K562 (cell line): ENCODE data around the gene AMH. TPM values are rescaled to one million over a fixed set of nuclear protein-coding genes. Genes with fewer than 3 reads are reported as not detected.

ENCODE experiments used
- ETV6 ChIP-seq, 3 experiments: fragments of 150-350 bp in 1 of 3; sonication (generic) in 1 of 3; formaldehyde crosslinking in 1 of 3; IDR thresholded peaks; 2 replicates each; pipeline versions ENCODE4 v1.6.1 to v1.8.0; 2014 to 2022; ENCODE audit warnings: borderline replicate concordance in 2 of 3, low read depth in 2 of 3, antibody characterized with exemption in 1 of 3, low read length in 1 of 3, mild to moderate bottlenecking in 1 of 3, missing genetic modification reagents in 1 of 3
- FIP1L1 ChIP-seq: fragments of 200-400 bp; formaldehyde crosslinking; IDR thresholded peaks from 2 replicates; pipeline ENCODE4 v1.6.1; 2018; ENCODE audit warnings: mild to moderate bottlenecking, low read depth, low read length; ENCODE audit not compliant: poor library complexity, severe bottlenecking
- HMG20A ChIP-seq: fragments of 450-650 bp; formaldehyde crosslinking; conservative IDR thresholded peaks from 2 replicates; pipeline ENCODE4 v1.4.0; 2020; ENCODE audit warnings: mild to moderate bottlenecking, mixed read lengths
- MBD1 ChIP-seq: fragments of 250-450 bp; sonication (Bioruptor Pico); IDR thresholded peaks from 2 replicates; pipeline ENCODE4 v1.8.0; 2022; ENCODE audit warnings: inconsistent platforms
- REST ChIP-seq, 2 experiments: fragments of 450-650 bp; formaldehyde crosslinking in 1 of 2; IDR thresholded peaks; 2 replicates each; pipeline versions ENCODE4 v1.4.0 to v1.6.1; 2014 to 2020; ENCODE audit warnings: mild to moderate bottlenecking in 2 of 2, borderline replicate concordance in 1 of 2, low read depth in 1 of 2
- TEAD1 ChIP-seq, 2 experiments: fragments of 450-650 bp in 1 of 2; sonication (generic) in 1 of 2; formaldehyde crosslinking; IDR thresholded peaks; 2 replicates each; pipeline versions ENCODE4 v1.4.0 to v1.8.0; 2020 to 2022; ENCODE audit warnings: mild to moderate bottlenecking in 2 of 2, missing genetic modification reagents in 1 of 2
- YY1 ChIP-seq, 3 experiments: IDR thresholded peaks; 2 replicates each; pipeline ENCODE4 v1.6.1; 2011; ENCODE audit warnings: low read length in 2 of 3, mild to moderate bottlenecking in 2 of 3, moderate library complexity in 2 of 3, borderline replicate concordance in 1 of 3, control low read depth in 1 of 3, low read depth in 1 of 3; ENCODE audit not compliant: insufficient read depth in 3 of 3, insufficient replicate concordance in 2 of 3, control insufficient read depth in 1 of 3, insufficient read length in 1 of 3; ENCODE audit errors: extremely low read depth in 1 of 3
- ZBTB11 ChIP-seq, 3 experiments: fragments of 200-800 bp in 1 of 3; fragments of 250-450 bp in 1 of 3; fragments of 450-650 bp in 1 of 3; sonication (Bioruptor Pico) in 1 of 3; sonication (Bioruptor generic) in 1 of 3; formaldehyde crosslinking in 1 of 3; IDR thresholded peaks; 2 replicates each; pipeline versions ENCODE4 v1.6.1 to v1.8.0; 2016 to 2022; ENCODE audit warnings: mild to moderate bottlenecking in 2 of 3, missing genetic modification characterization in 2 of 3, missing compliant biosample characterization in 1 of 3, moderate library complexity in 1 of 3
- polyA plus RNA-seq, 8 experiments: library from polyadenylated mRNA; depleted of rRNA in 4 of 8; stranded (reverse) in 5 of 8; unstranded in 3 of 8; fragments of >200 nt; fragmentation: Nextera tagmentation in 2 of 8; fragmentation: Illumina TruSeq in 1 of 8; extraction: Ambion mirVana in 2 of 8; extraction: Trizol in 1 of 8; gene quantifications; 2 replicates each; pipeline versions ENCODE4 v1.2.1 to v1.2.3, GENCODE V29; 2011 to 2014; ENCODE audit warnings: inconsistent platforms in 1 of 8, missing spikeins in 1 of 8
- total RNA-seq, 7 experiments: library from RNA; depleted of rRNA in 6 of 7; stranded (reverse); fragments of >200 nt in 6 of 7; fragmentation: Illumina TruSeq in 2 of 7; extraction: Trizol in 2 of 7; gene quantifications; 2 replicates each; pipeline versions ENCODE4 v1.2.1 to v1.2.3, GENCODE V29; 2011 to 2021; ENCODE audit warnings: low replicate concordance in 1 of 7

The AMH gene
- total and polyA plus RNA-seq, 9 of the 15 experiments (the other 6 are each of a cell fraction or from before 2014, with no cell fraction given): 0.29 to 27.4 (median 2.6) TPM; not detected in 2

- TF ChIP-seq MBD1 (CRISPR knock-in tag) (no peak), TEAD1 (CRISPR knock-in tag; IDR thresholded peaks at IDR 0.05) (0 out of 4 replicates have a peak, but pooled peaks of 1 of the 2 experiments have one; percentile 31), YY1 (IDR thresholded peaks at IDR 0.05; ENCODE audit: borderline replicate concordance in 1 of 3, control insufficient read depth in 1 of 3, extremely low read depth in 1 of 3, insufficient read depth in 3 of 3, insufficient read length in 1 of 3, insufficient replicate concordance in 2 of 3, low read depth in 1 of 3, low read length in 2 of 3) (peak in 1 of 3 experiments; percentile 8), FIP1L1 (peak; percentile 40), HMG20A (CRISPR knock-in tag) (no peak), ZBTB11 (CRISPR knock-in tag; IDR thresholded peaks at IDR 0.05) (peak in 2 of 3 experiments; percentile 39 to 40; a peak in 1 of 6 replicates), ETV6 (IDR thresholded peaks at IDR 0.05; ENCODE audit: borderline replicate concordance in 1 of 2, low read depth in 2 of 2, low read length in 1 of 2) (peak in 1 of 2 experiments; percentile 20; a peak in 1 of 4 replicates), ETV6 (CRISPR knock-in tag; IDR thresholded peaks at IDR 0.05; ENCODE audit: borderline replicate concordance) (no peak), REST (IDR thresholded peaks at IDR 0.05; ENCODE audit: borderline replicate concordance) (peak; percentile 52; the same call in 1 of the 2 replicates), REST (CRISPR knock-in tag; IDR thresholded peaks at IDR 0.05; ENCODE audit: low read depth) (no peak)
Measured at GRCh38 chr19:2282062-2282861, 33.1 kb downstream of the AMH start, which contains the start of gene PEAK3 (continued).
